Measurements from ENCODE around the gene MLANA.

DNA sequence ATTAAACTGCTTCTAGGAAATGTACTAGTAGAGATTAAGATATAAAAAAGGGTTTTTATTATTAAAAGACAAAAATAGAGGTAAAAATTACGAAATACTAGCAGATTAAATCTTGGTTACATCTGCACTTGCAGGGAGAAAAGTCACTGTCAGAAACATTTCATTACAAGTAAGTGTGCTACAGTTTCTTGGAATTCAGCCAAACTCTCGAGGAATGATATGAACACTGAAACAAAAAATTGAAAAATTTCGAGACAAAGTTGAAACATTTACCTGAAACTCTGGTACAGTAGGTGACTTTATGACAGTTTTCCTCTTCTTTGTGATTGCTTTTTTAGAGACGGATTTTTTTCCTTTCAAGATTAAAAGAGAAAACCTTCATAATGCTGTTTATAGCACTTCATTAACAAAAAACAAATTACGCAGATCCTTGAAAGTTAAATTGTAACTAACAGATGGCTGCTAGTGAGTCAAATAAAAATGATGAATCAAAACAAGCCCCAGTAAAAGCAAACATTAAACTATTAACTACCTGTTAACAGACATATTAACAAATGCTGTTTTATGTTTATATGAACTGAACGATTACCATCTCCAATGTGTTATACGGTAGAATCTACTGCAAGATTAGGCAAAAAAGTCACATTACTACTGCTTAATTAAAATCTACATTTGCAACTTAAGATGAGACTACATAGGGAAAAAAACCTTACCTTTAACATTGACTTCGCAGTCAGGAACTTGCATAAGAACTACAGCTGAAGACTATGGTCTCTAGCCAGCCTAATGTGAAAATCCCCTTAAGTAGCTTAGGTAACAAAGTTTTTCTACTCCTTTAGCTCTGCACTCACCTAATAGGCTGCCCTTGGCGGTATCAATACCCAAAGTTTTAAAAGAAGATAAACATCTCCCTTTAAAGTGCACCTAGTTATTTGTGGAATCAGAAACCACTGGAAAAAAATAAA lies 63.3 kb downstream of the MLANA start:
- TF ChIP-seq, protein P1, sequence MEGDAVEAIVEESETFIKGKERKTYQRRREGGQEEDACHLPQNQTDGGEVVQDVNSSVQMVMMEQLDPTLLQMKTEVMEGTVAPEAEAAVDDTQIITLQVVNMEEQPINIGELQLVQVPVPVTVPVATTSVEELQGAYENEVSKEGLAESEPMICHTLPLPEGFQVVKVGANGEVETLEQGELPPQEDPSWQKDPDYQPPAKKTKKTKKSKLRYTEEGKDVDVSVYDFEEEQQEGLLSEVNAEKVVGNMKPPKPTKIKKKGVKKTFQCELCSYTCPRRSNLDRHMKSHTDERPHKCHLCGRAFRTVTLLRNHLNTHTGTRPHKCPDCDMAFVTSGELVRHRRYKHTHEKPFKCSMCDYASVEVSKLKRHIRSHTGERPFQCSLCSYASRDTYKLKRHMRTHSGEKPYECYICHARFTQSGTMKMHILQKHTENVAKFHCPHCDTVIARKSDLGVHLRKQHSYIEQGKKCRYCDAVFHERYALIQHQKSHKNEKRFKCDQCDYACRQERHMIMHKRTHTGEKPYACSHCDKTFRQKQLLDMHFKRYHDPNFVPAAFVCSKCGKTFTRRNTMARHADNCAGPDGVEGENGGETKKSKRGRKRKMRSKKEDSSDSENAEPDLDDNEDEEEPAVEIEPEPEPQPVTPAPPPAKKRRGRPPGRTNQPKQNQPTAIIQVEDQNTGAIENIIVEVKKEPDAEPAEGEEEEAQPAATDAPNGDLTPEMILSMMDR (IDR thresholded peaks at IDR 0.05), result no peak
- TF ChIP-seq POLR2A (IDR thresholded peaks at IDR 0.05), result no peak

Data from lower leg skin (tissue), 3 donors.